Parathyroid adenoma (tissue), 2 donors: ENCODE measurements around the gene PLCL2.

Source experiments
- H2AFZ ChIP-seq: fragments of 300-600 bp; sonication (generic); one replicate; pipeline ENCODE4 v1.7.0; 2017; ENCODE audit warnings: antibody characterized with exemption, mild to moderate bottlenecking
- H3K27ac ChIP-seq: fragments of 300-600 bp; sonication (generic); one replicate; pipeline ENCODE4 v1.7.0; 2017
- H3K27me3 ChIP-seq: fragments of 300-600 bp; sonication (generic); one replicate; pipeline ENCODE4 v1.7.0; 2017; ENCODE audit warnings: low read length; ENCODE audit not compliant: control insufficient read depth, insufficient read depth
- H3K36me3 ChIP-seq: fragments of 300-600 bp; sonication (generic); one replicate; pipeline ENCODE4 v1.7.0; 2017; ENCODE audit warnings: low read length; ENCODE audit not compliant: control insufficient read depth, insufficient read depth
- H3K4me1 ChIP-seq: fragments of 300-600 bp; sonication (generic); one replicate; pipeline ENCODE4 v1.7.0; 2017; ENCODE audit warnings: control low read depth
- H3K4me2 ChIP-seq: fragments of 300-600 bp; sonication (generic); one replicate; pipeline ENCODE4 v1.7.0; 2017; ENCODE audit warnings: low read length
- H3K4me3 ChIP-seq: fragments of 300-600 bp; sonication (generic); one replicate; pipeline ENCODE4 v1.7.0; 2017; ENCODE audit warnings: low read depth, low read length
- H3K79me2 ChIP-seq: fragments of 300-600 bp; sonication (generic); one replicate; pipeline ENCODE4 v1.7.0; 2017; ENCODE audit warnings: control low read depth
- H3K9ac ChIP-seq: fragments of 300-600 bp; sonication (generic); one replicate; pipeline ENCODE4 v1.7.0; 2017; ENCODE audit warnings: mild to moderate bottlenecking
- H3K9me3 ChIP-seq: fragments of 300-600 bp; sonication (generic); one replicate; pipeline ENCODE4 v1.7.0; 2017; ENCODE audit warnings: low read length; ENCODE audit not compliant: control insufficient read depth
- CTCF ChIP-seq: fragments of 300-600 bp; sonication (generic); IDR thresholded peaks from one replicate; pipeline ENCODE4 v1.7.0; 2017; ENCODE audit warnings: antibody characterized with exemption, mild to moderate bottlenecking
- donor health status: primary hyperparathyroidism.

Gene PLCL2

DNA sequence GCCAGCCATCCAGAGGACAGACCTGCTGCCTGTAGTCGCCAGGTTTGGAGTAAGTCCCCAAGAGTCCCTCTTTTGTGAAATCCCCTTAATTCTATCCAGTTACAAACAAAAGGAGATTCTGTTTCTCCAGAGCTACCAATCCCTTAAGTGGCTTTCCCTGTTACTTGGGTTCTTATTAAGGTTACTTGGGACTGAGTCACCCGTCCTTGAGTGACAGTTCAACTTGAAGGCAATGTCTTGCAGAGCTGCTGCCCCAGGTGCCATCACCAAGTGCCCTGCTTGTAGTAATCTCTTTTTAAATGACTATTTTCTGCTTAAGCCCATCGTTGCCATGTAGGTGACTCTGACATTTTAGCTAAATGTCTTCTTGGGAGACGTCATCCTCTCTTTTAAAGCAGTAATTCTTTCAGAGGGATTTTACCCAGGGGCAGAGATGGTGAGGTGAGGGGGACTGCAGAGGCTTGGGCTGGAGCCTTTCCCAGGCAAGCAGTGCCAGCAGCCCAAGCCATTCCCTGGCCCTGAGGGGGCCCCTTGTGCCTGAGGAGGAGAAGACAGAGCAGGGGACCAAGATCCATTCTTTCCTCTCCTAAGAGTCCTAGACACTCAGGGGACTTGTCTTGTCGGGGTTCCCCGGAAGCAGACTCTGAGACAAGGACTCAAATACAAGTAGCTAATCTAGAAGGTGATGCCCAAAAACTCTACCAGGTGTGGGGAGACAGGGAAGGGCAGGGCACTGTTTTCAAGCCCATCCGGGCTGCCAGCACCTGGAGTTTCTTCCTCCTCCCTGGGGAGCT lies 253.7 kb downstream of the PLCL2 start:
- Histone ChIP-seq H3K36me3 (no peaks in the 10 kb centered on the region), H3K27ac (no peak overlapping the region), H3K4me3 (no peak overlapping the region), H3K4me1 (no peaks in the 10 kb centered on the region), H3K79me2 (no peaks in the 10 kb centered on the region), H3K27me3 (no peaks in the 10 kb centered on the region), H3K9me3 (no peaks in the 10 kb centered on the region), H2AFZ (no peak overlapping the region), H3K4me2 (no peak overlapping the region), H3K9ac (no peak overlapping the region)
- TF ChIP-seq CTCF = no peak
